ENCODE measurements around the gene UNG.
"Not testable (repeated sequence)": the region's sequence is repeated elsewhere in the genome, so short reads cannot be mapped to it uniquely, and the experiment has no call there.

UNG gene

GRCh38 chr12:109124878-109125648 is 27.7 kb downstream of the UNG start:
- no peak for DNase-seq

- no peak for DNase-seq
These were observed 28.4 kb downstream of the UNG start for GRCh38 chr12:109125791-109126190.

- DNase-seq, result no peak
These were observed 29.4 kb downstream of the UNG start for GRCh38 chr12:109126784-109127183.

GRCh38 chr12:109127533-109128242 is 30.3 kb downstream of the UNG start:
- DNase-seq, result no peak

GRCh38 chr12:109130297-109131153 is 33.1 kb downstream of the UNG start:
- DNase-seq, result no peak

GRCh38 chr12:109131154-109132050 is 34.0 kb downstream of the UNG start:
- DNase-seq, result no peak

- peak; percentile 25 for DNase-seq
These were observed 37.0 kb downstream of the UNG start for GRCh38 chr12:109134186-109134917.

- no peak for DNase-seq
These were observed 39.7 kb downstream of the UNG start for GRCh38 chr12:109137055-109137454.

GRCh38 chr12:109139360-109139759 is 42.0 kb downstream of the UNG start:
- no peak for DNase-seq

- DNase-seq, result no peak
These were observed 42.4 kb downstream of the UNG start for GRCh38 chr12:109139791-109140190.

GRCh38 chr12:109140560-109140959 is 43.2 kb downstream of the UNG start:
- DNase-seq, result no peak

GRCh38 chr12:109144224-109144623 is 46.8 kb downstream of the UNG start:
- DNase-seq, result no peak

GRCh38 chr12:109147126-109147525 is 49.7 kb downstream of the UNG start:
- DNase-seq, result not testable (repeated sequence)

GRCh38 chr12:109147954-109148353 is 50.6 kb downstream of the UNG start:
- no peak for DNase-seq

GRCh38 chr12:109150124-109150640 is 52.8 kb downstream of the UNG start:
- DNase-seq, result no peak

GRCh38 chr12:109151457-109151856 is 54.1 kb downstream of the UNG start:
- DNase-seq, result no peak

GRCh38 chr12:109153821-109154441 is 56.5 kb downstream of the UNG start:
- DNase-seq, result peak; percentile 57

GRCh38 chr12:109154451-109155438 is 57.3 kb downstream of the UNG start:
- DNase-seq, result peak; percentile 77

GRCh38 chr12:109156036-109156435 is 58.6 kb downstream of the UNG start:
- no peak for DNase-seq

- DNase-seq, result no peak
These were observed 59.2 kb downstream of the UNG start for GRCh38 chr12:109156586-109156985.
